Kidney epithelial cell (primary cell): ENCODE measurements around the gene ARHGEF7. TPM values are rescaled to one million over a fixed set of nuclear protein-coding genes. Genes with fewer than 3 reads are reported as not detected.

Experiments
- DNase-seq: peaks from one replicate; pipeline ENCODE4 v3.0.0-alpha.2; 2010; ENCODE audit warnings: low read depth
- H3K27me3 ChIP-seq: 2 replicates; pipeline ENCODE4 v1.6.0; 2011; ENCODE audit warnings: low read length; ENCODE audit not compliant: control insufficient read depth, insufficient read depth
- H3K36me3 ChIP-seq: 2 replicates; pipeline ENCODE4 v1.5.1; 2011; ENCODE audit warnings: low read length; ENCODE audit not compliant: control insufficient read depth, insufficient read depth
- H3K4me3 ChIP-seq: 2 replicates; pipeline ENCODE4 v1.5.1; 2011; ENCODE audit warnings: low read depth, mild to moderate bottlenecking, control low read depth, low read length
- CTCF ChIP-seq: IDR thresholded peaks from 2 replicates; pipeline ENCODE4 v1.5.1; 2011; ENCODE audit warnings: mild to moderate bottlenecking, moderate library complexity, low read length, control low read depth, inconsistent platforms; ENCODE audit not compliant: insufficient read depth, poor library complexity, severe bottlenecking
- total RNA-seq: library from RNA; depleted of rRNA; stranded (reverse); fragments of >200 nt; gene quantifications from 2 replicates; pipeline ENCODE4 v1.2.3, GENCODE V29; 2015

Gene ARHGEF7
- total RNA-seq, 1 donor from 2014 or later = 32.4 TPM

- no peak for TF ChIP-seq CTCF
- peaks cover 2% of the 10 kb centered on the region for H3K27me3 ChIP-seq
Observed at GRCh38 chr13:111353508-111353907, 238.4 kb downstream of the ARHGEF7 start.

GRCh38 chr13:111354789-111355188, 239.7 kb downstream of the ARHGEF7 start:
- DNase-seq = no peak
- Histone ChIP-seq H3K4me3 (no peak overlapping the region), H3K36me3 (no peaks in the 10 kb centered on the region), H3K27me3 (peaks cover 2% of the 10 kb centered on the region)
- TF ChIP-seq CTCF = no peak

More at GRCh38 chr13:111353508-111353907, 238.4 kb downstream of the ARHGEF7 start:
- Histone ChIP-seq H3K36me3 (no peaks in the 10 kb centered on the region), H3K4me3 (no peak overlapping the region)
- DNase-seq = no peak

Other genes starting within 250 kb of the ARHGEF7 start
- gene ANKRD10, start 200.2 kb upstream of the ARHGEF7 start, total RNA-seq = 72.4 and 81.9 TPM in 2 replicates
- gene TEX29, start 205.3 kb downstream of the ARHGEF7 start, total RNA-seq = not detected in 2 replicates